Measurements from ENCODE around the gene DCTN2.

DCTN2 gene

DNA sequence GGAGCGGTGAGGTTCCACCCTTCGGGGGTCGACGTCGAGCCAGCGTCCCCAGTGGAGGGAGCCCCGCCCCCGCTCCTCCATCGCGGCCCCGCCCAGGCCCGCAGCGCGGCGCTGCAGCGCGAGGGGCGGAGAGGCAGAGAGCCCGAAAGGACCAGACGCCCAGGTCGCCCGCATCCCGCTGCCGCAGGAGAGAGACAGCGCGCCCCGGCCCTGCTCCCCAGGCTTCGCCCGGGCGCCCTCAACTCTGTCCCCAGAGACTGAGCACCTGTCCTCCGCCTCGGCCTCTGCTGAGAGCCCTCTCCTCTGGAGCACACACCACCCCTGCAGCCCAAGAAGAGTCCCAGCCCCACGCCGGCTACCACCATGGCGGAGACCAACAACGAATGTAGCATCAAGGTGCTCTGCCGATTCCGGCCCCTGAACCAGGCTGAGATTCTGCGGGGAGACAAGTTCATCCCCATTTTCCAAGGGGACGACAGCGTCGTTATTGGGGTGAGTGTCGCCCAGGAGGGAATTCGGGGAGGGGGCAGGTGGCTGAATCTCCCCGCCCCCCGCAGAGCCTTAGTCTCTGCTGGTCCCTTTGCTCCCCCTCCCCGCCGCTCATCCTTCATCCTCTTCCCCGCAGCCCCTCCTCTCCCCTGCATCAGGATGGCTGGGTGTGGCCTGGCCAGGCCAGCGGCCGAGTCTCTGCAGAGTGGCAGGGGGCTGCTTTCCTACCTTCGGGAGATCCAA, 3.1 kb upstream of the DCTN2 start, which contains the start of gene KIF5A:
KIF5A (plus strand) TSS at position 136 of the 732 bp plus-strand sequence; CDS start at position 364, 228 bp downstream.
- DNase-seq (ENCODE audit: low spot score) = peak; percentile 44

DNA sequence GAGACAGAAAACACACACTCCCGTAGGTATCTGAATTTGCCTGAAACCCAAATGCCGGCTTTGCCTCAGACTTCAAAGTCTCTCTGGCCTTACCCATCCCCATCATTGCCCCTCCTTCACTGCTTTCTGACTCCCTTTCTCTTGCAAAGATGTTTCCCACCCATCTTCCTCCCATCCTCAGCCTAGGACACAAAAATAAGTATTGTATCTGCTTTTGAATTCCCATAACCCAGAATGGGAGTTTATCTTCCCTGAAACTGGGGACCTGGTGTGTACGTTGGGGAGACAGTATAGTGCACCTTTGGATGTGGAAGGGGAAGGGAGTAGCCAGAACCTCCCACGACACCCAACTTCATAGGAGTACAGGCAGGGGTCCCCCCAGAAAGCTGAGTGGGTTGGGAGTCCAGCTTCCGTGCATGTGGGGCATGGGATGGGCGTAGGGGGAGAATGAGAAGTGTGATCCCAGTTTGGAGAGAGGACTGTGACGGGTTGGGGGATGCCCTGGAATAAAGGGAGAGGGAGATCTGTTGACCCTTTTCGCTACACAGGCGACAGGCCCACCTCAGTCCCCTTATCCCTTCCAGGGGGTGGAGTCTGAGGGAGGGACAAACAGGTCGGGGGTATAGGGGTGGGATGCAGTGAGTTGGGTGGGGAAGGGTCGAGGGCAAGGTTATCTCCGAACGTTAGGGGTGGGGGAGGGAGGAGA, 2.4 kb upstream of the DCTN2 start:
- DNase-seq (ENCODE audit: low spot score) = no peak

DNA sequence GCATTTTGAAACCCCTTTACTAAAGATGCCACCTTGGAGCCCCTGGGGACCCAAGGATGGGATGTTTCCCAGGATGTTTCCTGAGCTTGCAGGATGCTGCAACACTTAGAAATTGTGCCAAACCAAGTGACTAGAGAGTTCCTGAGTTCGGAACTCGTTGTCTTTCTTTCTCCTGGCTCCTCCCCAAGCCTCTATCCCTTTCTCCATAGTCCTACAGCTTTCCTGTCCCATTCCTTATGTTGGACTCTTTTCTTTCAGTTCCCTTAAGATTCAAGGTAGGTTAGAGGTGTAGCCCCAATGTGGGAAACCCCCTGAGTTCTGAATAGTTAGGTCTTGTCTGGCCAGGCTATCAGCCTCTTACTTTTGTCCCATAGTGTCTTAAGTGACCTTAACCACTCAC, 1.5 kb upstream of the DCTN2 start:
- no peak for DNase-seq (ENCODE audit: low spot score)

DNA sequence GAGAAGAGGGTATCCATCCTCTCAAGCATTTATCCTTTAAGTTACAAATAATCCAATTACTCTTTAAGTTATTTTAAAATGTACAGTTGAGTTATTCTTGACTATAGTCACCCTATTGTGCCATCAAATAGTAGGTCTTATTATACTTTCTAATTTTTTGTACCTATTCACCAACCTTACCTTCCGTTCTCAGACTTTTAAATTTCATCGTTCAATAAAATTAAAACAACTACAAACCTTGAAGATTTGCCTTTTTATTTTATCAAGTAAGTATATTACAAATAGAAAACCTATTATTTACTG, 972 bp upstream of the DCTN2 start:
- no peak for DNase-seq (ENCODE audit: low spot score)

DNA sequence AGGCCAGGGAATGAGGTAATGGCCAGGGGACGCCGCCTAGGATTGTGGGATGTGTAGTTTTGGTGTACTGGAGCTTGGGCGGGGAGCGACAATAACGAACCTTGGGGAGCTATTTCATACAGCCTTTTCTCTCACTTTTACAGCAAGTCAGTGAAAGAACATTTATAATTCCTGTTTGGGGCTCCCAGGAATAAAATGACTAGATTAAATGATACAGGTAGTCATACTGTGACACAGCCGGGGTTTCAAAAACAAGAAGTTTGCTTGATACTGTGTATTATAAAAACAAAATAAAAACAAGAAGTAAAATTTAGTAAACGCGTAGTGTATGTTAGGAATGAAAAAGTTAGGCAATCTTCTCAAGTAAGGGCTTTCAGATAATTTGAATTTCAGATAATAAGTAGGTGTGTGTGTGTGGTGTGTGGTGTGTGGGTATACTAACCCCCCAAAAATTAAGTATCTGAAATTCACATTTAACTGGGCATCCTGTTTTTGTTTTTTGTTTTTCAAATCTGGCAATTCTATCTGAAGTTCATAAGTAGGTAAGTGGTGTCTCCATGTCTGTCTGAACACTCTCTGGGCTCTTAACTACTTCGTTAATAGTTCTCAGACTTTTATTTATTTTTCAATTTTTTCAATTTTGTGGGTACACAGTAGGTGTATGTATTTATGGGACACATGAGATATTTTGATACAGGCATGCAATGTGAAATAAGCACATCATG, 458 bp upstream of the DCTN2 start:
- DNase-seq (ENCODE audit: low spot score) = no peak

DNA sequence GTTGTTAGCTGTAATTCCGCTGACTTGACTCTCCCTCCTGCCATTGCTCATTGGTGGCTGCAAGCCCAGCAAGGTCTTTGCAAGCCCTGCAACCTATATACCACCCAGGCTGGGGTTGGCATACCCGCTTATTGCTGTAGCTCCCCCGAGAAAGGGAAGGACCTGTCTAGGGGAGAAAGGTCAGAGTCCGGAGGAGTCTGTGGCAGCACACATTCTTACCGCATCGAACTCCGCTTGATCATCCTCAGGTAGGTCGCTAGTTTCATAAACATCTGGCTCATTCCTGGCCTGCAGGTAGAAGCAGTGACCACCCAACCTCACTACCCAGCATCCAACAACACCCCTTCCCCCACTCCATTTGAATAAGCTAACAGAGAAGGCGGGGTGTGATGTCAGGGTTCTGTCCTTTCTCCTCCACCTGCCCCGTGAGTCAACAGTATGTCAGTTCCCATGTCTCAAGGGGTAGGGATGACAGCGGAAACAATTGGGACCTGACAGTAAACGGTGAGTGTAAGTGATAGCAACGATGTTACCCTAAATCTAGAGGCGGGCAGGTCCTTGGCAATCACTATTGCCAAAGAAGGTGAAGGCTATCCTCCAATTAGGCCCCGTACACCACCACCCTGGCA, 1.1 kb downstream of the DCTN2 start:
- no peak for DNase-seq (ENCODE audit: low spot score)

DNA sequence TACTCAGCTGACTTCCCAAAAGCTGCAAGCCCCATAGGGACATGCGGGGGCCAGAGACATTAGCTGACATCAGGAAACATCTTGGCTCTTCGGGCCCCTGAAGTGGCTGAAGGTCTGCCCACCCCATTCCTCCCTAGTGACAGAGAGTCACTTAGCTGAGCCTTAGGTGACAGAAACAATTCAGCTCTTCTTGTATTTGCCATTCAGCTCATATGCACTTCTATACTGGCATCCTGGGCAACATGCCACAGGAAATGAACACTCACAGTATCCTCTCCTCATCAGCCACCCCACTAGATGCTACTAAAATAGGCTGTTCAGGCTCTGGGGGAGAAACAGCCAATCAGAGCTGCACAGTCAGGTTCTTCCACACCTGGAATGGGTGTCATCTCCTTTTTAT, 3.4 kb downstream of the DCTN2 start:
- DNase-seq (ENCODE audit: low spot score) = no peak

DNA sequence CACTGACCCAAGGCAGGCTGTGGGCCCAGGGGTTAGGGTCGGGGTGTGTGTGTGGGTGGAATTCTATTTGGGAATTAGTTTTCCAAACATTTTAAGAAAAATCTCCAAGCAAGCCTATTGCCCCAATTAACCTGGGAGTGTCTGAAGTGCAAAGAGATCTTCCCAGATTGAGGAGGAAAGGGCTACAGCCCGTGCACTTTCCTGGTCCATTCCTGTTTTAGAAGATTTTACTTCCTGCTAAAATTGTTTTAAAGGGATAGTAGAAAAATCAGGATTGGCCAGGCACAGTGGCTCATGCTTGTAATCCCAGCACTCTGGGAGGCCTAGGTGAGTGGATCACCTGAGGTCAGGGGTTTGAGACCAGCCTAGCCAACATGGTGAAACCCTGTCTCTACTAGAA, 5.3 kb downstream of the DCTN2 start:
- no peak for DNase-seq (ENCODE audit: low spot score)

DNA sequence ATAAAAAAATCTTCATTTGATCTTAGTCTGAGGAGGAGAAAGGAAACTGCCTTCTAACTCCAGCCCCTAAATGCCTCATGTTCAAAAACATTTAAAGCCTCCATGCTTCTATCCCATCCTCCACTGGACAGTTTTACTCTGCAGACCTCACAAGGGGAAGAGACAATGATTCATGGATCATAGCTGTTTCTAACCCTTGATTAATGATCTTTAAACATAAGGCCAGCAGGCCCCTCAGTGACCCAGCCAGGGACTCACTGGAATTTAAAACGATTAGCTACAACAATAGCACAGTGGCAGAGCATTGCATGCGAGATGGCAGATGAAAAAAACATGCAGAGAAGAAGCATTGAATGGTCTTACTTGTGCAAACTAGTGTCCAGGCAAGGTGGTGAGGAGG, 6.0 kb downstream of the DCTN2 start:
- DNase-seq (ENCODE audit: low spot score) = no peak

DNA sequence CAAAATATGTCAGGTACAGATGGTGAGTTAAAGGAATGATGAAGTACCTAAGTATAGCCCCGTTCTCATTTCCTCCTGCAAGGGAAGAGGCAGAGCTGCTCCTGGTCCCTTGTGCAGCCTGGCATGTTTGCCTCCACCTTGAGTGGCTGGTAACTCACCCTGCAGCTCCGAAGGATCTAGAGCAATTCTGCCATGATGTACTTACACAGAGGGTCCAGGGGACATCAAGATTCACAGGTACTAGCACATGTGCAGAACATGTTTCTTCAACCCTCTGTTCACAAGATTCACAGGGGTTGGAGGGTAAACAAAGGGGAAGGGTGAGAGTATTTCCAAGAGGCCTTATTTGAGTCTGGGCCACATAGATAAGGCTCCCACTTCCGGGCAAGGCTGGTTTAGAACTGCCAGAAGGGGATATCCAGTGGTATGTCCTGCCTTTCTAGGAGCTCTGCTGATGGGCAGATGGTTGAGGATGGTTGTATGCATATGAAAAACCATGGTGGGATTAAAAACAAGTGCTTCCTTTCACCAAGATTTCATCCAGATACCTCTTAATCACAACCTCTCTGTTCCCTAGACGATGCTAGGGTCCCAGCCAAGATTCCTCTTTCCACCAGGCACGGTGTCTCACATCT, 7.7 kb downstream of the DCTN2 start:
- no peak for DNase-seq (ENCODE audit: low spot score)

DNA sequence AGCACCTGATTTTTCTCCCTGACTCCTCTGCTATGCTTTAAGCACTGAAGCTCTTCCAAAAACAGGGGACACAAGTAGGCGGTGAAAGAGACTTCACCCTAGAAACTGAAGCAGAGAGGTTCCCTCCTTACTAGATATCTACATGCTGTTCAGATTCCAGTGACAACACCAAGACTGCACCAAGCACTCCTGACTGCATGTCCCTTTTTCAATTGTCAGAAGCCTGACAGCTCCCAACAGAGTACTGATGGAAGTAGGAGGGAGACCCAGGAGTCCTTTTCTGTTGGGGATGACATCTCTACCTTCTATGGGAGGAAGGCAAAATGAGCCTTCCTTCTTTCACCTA, 10.4 kb downstream of the DCTN2 start:
- DNase-seq (ENCODE audit: low spot score) = no peak

DNA sequence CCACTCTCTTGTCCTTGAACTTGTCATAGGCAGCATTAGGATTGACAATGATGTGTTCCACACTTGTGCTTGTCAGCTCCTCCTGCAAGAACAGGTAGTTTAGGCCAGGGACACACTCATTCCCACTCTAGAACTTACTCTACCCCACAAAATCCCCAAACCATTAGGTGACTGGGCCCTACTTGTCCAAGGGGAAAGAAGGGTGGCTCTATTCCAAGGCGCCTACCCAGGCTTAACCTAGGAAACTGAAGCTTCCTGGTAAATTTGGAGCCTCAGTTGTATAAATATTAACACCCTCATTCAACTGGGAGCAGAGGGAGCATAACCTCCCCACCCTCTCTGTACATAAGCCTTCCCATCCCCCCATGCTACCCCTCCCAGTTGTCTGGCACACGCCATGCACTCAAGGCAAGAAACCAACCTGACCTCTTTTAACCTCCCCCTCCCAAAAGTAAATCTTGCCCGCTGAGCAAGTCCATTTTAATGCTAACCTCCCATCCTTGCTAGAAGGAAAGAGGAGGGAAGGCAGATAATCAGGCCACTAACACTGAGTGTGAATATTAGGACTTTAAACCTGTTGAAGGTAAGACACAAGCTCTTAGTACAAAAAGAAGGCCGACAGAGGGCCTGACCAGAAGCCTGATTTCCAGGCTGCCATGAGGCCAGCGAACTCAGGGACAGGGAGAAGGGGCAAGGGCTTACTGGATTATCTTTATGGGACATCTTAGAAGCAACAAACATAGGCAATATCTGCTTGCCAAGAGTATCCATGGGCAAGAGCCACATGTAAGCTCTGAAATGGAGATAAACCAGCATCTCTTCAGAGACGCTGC, 11.0 kb downstream of the DCTN2 start:
- DNase-seq (ENCODE audit: low spot score) = no peak

DNA sequence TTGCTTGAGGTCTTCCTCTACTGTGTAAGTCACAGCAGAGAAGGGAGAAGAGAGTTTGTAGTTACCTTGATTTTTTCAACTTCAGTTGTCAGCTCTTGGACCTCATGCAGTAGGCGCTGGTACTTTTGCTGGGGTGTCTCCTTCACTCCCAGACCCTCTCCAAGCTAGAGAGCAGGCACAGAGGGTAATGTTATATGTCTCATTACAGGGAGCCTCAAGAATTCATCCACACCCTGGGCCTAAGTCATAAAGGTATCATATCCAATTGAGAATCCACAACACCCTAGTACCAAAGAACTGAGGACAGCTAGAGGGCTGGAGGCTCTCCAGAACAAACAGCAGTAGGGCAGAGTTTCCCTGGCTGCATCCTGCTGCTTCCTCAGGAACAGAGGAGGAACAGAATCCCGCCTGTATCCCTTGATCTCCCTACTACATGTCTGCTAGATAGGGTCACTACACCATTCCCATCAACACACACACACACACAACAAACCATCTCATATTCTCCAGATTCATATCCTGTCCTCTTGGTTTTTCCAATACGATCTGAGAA, 11.9 kb downstream of the DCTN2 start:
- no peak for DNase-seq (ENCODE audit: low spot score)

DNA sequence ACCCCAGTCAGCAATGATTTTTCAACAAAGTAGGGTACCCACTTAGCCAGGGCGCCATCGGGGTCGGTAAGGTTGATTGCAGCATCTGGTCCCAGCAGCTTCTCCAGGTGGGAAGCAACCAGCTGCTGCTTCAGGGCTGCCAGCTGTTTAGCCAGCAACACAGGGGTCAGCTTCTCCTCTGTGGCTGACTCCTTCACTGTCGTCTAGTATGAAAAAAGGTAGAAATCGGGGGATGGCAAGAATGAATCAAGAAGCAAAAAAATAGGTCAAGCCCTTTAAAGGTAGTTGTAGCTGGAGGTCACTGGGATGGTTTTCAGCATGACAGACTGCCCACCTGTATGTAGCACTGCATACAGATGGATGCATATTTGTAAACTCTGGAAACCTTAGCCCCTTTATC, 12.7 kb downstream of the DCTN2 start:
- DNase-seq (ENCODE audit: low spot score) = no peak

DNA sequence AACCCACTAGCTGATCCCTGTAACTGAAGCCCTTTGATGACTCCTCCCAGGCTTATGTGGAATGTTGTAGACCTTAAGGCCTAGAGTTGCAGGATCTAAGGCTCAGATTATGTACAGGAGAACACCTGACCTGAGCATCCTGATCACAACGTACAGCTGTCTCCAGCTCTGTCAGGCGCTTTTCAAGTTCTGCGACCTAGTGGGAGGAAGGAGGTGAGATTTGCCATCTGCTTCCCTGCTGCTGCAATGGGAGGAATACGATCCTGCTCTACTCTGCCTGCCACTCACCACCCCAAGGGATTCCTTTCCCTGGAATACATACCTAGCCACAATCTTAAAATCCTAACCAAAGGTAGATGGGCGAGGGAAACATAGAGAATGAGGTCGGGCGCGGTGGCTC, 13.9 kb downstream of the DCTN2 start:
- DNase-seq (ENCODE audit: low spot score) = no peak

DNA sequence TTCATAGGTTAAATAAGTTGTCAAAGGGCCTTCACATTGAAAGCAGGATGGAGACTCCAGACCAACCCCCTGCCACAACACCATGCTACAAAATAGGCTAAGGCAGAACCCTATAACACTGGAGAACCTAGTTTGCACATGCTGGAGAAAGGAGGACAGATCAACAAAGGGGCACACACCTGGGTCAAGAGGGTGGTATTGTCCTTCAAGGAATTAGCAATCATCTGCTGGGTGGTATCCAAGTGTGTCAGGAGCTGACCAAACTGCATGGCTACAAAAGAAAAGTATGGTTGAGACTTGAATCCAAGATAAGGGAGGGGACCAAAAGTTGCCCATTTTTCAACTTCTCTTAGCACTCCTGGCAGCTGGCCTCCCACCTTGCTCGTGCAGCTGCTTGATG, 15.2 kb downstream of the DCTN2 start:
- no peak for DNase-seq (ENCODE audit: low spot score)

DNA sequence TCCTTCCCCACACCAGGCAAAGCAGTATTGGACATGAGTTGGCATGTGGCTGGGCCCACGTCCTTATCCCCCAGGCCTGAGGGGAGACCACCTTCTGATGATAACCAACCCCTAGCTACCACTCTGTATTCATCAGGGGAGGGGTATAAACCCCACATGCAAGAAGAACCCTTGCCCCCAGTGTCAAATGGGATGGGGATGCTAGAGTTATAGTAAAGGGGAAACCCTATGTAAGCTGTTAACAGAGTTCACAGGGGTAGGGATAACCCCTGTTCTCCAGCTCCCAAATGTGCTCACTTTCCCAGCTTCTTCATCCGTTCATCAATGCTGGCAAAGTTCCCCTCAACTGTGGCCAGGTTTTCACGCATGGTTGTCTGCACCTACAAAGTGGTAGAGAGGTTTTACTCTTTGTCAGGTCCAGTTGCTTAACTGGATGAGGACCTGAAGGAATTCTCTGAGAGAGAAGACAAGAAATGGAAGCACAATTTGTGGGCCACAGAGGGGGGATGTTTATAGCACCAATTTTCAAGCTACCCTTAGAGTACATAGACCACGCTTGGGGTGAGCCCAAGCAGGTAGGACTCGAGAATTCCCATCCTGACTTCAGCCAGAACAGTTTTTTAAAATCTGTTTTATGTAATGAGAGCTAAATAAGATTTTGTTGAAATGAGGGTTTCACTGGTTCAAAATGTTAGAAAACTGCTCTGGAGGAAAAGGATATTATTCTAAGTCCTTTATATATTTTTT, 16.4 kb downstream of the DCTN2 start:
- no peak for DNase-seq (ENCODE audit: low spot score)

DNA sequence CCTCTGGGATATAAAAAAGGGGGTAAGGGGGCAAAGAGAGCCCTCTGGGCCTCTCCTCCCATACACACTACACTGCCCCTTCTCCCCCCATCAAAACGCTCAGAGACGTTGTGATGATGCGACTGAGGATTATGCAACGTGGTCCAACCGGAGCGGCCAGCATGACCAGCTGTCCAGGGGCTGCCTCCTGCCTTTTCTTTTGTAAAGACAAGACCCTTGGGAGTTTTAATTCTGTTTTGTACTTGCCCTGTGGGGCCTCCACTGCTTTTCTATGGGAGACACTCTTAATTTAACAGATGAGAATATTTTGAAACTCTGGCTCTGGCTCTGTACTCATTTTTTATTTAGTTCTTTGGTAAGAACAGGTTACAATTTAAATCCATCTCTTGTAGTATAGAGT, 17.2 kb downstream of the DCTN2 start:
- DNase-seq (ENCODE audit: low spot score) = no peak

DNA sequence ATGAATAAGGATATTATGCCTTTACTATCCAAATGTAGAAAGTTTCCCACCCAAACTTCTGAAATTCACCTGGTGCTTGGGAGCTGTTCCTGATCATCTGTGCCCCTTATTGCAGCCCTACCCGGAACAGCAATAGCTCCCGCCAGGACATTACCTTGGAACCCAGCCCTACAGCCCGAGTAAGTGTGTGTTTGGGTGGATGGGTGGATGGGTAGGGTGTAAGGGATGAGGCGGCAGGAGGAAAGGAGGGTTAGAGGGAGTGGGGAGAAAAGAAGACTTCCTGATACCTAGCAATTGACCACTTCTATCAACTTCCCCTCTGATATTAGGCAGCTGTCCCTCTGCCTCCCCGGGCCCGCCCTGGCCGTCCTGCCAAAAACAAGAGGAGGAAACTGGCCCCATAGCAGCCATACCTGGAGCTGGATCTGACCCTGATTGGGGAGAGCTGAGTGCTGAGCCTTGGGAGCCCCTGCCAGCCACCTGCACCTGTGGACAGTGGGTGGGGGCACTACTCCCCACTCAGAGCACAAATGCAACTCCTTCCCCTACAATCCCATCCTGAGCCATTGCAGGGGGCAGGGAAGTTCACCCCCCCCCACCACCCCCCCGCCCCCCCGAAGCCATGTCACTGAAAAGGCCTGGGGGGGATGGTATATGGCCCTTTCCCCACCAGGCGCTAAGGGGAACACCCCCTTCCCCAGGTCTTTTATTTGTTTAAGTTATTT, 18.0 kb downstream of the DCTN2 start:
- DNase-seq (ENCODE audit: low spot score) = no peak

DNA sequence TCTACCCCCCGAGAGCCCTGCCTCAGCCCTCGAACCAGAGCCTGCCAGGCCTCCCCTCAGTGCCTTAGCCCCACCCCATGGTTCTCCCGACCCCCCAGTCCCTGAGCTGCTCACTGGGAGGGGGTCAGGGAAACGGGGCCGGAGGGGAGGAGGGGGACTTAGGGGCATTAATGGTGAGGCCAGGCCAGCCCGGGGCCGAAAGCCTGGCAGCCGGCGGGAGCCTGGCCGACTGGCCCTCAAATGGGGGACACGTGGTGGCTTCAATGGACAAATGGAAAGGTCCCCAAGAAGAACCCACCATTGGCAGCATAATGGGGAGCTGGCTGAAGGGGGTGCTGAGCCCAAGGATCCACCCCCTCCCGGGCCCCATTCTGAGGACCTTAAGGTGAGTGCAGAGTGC, 18.8 kb downstream of the DCTN2 start:
- no peak for DNase-seq (ENCODE audit: low spot score)
